ENCODE measurements around the gene MAP1LC3B.

The MAP1LC3B gene

DNA sequence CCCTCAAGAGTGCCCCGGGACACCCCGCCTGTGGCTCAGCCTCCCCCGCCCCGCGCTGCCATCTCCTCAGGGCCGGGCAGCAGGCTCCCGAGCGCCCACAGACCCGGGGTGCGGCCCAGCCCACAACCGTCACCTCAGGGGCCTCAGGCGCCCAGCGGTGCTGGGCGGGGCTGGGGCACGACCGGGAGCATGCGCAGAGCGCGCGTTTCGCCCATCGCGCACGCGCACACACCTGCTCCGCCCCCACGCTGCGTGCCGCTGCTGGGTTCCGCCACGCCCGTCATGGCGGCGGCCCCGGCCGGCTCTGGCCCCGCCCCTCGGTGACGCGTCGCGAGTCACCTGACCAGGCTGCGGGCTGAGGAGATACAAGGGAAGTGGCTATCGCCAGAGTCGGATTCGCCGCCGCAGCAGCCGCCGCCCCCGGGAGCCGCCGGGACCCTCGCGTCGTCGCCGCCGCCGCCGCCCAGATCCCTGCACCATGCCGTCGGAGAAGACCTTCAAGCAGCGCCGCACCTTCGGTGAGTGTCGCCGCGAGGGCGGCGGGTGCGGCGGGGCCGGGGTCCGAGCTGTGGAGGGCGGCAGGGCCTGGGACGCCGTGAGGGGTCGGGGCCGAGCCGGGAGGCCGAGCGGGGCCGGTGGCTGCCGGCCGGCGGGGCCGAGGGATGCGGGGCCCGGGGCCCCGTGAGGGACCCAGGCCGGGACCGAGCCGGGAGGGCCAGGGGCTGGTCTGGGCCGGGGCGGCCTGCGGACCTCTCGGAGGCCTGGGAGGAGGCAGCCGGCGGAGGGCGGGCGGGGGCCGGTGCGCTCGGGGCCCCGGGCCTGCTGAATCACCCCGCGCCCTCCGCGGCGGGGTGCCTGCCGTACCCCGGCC lies at the start of gene MAP1LC3B:
Gene MAP1LC3B (plus strand): TSS at position 387 of the 871 bp plus-strand sequence. CDS start 92 bp downstream, at position 479.
- DNase-seq = peak; percentile 95 to 99 (median 98)

DNA sequence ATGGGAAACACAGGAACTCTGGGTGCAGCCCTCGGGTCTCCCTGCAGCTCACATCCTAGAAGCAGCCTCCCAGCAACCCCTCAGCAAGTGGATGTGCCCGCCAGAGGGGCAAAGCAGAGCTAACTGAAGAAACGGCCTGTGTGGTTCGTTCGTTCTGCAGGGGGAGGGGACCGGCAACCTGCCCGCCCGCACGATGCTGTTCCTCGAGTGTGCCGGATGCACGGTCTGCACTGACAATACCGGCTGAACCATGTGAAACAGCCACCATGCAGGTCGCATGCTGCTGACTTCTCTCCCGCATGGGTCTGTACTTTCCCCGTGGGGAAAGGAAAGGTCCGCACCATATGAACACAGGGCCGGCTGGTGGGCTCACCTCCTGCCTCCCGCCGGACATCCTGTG lies 49.6 kb upstream of the MAP1LC3B start:
- DNase-seq = no peak

DNA sequence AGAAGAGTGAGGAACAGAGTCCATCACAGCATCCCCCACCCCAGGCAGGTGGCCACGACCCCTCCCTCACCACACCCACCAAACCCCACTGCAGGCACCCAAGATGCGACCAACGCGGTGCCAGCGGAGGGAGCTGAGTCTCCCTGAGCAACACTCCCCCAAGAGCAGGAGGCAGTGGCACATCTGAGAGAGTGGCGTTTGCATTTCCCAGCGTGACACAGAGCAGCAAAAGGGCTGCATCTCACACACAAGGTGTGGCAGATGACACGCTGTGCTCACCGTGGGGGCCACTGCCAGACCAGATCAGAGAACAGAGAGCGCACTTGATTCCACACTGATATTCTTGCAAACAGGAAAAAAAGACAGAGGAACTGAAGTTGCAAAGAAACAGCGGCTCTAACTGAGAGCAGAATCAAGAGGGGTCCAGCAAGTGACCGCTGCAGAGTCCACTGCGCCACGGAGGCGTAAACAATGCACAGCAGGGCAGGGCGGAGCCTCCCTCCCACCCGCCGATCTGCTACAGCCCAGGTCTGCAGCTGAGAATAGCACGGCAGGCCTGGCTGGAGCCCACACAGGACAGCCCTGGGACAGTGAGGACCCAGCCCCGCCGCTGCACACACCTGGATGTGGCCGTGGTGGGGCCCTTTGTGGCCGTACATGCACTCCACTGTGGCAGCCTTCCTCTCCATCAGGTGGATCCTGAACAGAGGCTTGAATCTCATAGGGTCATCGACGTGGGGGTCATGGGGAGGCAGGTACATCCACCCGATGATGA lies 49.0 kb upstream of the MAP1LC3B start:
- DNase-seq = no peak

DNA sequence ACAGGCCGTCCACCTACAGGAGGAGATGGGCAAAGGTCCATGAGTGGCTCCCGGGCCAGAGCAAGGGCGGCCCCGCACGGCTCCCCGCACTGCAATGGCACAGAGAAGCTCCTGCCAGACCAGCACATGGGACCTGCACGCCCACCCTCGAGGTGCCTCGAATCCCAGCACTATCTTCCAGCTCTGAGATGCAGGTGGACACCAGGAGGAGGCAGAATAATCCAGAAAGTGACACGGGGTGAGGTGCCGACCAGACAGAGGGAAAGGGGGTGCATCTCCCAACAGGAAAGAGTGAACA lies 48.4 kb upstream of the MAP1LC3B start:
- DNase-seq = no peak

DNA sequence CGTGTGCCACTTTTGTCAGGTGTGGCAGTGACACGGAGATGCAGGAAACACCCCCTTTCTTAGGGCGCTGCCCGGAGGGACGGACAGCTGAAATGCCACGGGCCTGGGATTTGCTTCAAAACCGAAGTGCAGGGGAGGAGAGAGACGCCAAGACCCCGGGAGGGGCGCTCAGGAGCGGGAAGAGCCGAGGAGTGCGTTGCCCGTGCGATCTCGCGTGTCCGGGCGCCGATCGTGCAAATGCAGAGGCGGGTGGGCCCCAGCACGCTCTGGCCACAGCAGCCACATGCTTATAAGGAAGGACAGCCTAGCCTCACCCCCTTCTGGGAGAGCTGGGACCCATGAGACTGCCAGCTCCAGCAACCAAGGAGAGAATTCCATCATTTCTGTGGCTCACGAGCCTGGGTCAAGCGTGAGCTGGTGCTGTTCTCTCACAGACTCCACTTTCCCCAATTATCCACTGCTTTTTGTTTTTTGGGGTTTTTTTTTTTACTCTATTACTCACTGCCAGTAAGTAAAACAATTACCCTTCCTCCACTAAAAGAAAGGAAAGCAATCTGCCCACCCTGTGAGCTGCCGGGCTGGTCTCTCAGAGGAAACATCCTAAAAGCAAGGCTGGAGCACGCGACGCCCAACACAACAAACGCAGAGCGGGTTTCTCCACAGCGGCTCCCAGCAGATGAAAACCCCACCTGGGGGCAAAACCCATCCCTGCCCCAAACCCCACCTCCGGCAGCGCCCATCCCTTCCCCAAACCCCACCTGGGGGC lies 47.8 kb upstream of the MAP1LC3B start:
- no peak for DNase-seq

DNA sequence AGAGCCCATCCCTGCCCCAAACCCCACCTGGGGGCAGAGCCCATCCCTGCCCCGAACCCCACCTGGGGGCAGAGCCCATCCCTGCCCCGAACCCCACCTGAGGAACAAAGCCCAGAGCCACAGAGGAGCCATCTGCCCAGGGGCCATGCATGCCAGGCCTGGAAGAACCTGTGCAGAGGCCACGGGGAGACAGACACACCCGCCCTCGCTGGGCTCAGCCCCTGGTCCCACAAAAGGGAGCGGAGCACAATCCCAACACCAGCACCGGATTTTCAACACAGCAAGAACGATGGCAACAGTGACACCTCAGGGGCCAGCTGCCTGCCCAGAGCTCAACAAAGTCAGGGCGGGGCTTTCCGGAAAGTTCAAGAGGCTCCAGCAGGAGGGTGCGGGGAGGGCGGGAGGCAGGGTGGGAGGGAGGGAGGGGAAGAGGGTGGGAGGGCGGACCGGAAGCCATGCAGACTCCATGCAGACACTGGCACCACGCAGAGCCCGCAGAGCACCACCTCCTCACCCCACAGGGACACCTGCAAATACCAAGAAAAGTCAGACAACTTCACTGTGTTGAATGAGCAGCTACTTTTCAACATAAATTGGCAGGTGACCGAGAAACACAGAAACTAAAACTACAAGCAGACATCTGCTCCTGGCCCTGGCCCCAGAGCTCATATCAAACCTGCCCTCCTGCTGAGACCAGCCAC lies 47.1 kb upstream of the MAP1LC3B start:
- DNase-seq = peak in 1 of 4 experiments; percentile 43

DNA sequence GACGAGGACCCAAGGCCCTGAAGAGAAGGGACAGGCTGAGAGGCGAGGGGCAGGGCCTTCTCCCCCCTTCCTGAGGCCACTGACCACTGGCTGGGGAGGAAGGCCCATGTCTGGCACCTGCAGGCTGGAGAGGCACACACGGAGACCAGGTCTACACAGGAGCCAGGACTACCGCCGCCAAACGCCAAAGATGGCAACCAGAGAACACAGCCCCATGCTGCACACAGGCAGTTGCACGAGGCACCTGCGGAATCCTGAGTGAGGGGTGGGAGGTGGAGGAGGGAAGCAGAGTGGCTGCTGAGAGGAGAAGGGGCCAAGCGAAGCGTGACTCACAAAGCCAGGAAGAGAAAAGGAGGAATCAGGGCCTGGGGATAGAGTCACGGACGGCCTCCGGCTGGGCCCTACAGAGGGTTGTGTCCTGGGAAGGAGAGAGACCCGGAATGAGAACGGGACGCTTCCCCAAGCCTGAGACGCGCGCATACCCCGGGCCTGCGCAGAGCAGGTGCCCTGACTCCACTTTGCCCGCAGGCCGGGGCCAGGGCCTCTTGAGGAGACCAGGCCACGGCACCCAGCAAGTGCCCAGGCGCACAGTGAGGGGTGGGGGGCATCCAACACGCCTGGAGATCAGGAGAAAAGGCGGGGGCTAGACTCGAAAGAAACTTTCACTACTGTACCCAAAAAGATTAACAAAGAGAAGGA lies 46.3 kb upstream of the MAP1LC3B start:
- DNase-seq = no peak

DNA sequence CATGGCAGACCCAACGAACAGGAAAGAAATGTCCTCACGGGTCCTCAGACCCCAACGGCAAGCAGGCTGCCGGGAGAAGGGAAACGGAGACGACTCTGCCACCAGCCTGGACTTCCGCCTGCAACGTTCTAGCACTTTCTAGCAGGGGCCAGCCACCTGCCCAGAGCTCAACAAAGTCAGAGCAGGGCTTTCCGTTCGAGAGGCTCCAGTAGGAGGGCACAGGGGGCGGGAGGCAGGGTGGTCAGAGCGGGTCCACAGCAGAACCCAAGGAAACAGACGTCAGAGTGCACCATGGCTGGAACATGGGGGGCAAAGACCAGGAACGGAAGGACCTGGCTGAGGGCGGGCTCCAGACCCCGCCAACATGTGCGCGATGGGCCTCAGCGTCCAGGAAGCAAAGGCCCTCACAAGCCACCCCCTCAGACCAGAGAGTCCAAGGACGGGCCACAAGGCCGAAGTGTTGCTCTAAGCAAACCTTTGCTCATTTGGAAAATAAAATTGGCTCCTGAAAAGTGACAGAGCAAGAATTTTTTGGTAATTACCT lies 45.5 kb upstream of the MAP1LC3B start:
- DNase-seq = no peak

DNA sequence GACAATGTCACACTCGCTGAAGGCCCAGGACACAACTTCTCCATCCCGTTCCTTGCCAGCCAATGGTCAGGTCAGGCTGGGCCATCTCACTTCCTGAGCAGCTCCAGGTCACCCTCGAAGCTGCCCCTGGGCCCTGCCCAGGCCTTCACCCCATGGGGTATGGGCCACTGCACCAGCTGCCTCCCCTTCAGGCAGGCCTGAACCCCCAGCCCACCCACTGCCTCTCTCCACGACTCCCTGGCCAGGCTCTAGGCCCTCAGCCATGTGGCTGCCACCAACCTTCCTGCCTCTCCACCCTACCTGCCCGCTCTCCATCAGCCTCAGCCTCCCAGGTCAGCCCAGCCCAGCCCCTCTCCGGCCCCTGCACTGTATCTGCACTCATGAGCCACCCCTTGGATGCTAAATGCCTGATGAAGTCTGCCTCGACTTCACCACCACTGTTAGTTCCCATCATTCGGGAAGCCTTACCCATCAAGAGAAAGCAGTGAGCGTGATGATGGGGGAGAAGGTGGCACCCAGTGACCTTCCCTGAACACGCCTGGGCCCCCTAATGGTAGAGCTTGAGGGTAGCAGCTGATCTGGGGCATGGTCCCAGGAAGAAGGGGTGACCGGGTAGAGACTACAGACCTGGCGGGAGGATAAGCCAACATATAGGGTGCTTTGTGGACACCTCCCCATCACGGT lies 44.1 kb upstream of the MAP1LC3B start:
- DNase-seq = no peak

DNA sequence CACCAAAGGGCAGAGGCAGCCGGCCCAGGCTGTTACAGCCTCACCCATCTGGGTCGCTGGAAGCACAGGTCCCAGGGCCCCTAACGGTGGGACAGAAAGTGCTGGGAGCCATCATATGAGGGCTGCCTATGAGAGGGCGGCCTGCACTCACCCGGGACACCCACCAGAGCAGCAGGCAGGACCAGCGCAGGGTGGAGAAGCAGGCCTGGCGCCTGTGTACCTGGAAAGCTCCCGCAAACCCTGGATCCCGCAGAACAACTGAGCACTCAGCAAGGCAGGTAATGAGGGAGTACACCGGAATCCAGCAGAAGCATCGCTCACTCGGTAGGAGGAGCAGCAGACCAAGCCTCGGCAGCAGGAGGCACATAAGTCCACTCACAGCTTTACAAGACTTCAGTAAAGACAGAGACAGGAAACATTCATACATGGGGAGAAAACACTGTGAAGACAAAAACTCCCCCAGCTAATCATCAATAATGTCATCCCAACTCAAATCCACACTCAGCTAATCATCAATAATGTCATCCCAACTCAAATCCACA lies 43.4 kb upstream of the MAP1LC3B start:
- no peak for DNase-seq

DNA sequence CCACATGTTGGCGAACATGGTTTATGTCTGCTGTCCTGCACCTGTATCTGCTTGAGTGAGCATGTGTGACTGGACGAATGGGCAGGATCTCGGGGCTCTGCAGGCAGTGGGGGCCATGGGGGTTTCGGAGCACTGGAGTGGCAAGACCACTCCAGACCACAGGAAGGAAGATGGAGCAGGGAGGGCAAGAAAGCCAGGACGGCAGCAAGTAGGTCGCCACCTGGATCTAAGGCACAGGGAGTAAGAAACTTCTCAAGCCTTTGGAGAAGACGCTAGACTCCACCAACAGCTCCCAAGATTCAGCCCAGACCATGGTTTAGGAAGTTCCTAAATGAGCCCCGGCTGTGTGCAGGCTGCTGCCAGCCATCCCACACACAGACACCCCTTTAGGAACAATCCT lies 42.1 kb upstream of the MAP1LC3B start:
- no peak for DNase-seq

DNA sequence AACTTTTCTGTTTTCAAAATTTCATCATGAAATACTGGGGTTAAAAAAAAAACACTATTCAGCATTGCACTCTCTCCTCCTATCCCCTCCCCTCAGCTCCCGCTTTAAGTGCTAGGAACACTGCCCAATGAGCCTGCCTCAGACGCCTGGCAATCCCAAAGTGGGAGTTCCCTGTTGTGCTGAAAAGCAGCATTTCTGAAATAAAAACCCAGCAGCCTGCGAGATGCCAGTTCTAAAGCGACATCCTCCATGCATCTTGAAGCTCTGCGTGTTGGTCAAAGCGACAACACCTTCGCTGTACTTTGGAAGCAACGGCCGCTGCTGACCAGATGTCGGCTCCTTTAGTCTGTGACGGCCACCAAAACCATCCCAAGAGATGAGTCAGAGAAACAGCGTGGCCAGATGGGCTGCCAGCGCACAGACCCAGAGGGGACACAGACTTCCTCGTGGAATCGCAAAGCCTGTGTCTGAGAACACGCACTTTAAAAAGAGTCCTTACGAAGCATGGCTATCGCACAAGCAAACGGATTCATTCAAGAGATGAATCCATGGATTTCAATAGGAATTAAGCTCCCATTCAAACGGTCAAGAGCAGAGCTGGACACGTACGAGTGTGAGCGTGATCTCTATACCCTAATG lies 41.3 kb upstream of the MAP1LC3B start:
- no peak for DNase-seq

DNA sequence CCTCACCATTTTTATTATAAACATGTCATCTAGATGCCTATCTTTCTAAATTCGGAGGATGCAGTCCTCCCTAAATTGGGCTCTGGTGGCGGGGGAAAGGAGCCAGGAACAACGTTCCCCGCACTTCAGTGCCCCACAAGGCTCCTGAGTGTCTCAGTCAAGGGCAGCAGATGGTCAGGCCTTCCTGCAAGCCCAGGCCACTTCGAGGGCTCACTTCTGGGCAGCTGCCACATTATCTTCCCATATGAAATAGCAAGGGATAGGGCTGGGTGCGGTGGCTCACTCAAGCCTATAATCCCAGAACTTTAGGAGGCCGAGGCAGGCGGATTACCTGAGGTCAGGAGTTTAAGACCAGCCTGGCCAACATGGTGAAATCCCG lies 40.8 kb upstream of the MAP1LC3B start:
- no peak for DNase-seq

DNA sequence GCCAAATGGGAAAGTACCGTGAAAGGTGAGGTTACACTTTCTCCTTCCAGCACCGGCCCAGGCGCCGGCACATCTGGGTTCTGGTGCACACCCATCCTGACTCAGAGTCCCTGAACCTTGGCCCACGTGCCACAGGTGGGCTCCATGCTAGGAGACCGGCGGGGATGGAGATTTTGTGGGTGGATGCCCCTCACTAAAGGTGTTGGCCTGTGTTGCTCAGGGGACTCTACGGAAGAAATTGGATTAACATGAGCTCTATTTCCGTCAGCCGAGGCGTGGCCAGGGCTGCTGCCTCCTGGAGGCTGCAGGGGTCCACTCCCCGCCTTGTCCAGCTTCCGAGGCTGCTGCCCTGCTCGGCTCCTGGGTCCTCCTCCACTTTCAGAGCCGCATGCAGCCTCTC lies 39.3 kb upstream of the MAP1LC3B start:
- DNase-seq = no peak

DNA sequence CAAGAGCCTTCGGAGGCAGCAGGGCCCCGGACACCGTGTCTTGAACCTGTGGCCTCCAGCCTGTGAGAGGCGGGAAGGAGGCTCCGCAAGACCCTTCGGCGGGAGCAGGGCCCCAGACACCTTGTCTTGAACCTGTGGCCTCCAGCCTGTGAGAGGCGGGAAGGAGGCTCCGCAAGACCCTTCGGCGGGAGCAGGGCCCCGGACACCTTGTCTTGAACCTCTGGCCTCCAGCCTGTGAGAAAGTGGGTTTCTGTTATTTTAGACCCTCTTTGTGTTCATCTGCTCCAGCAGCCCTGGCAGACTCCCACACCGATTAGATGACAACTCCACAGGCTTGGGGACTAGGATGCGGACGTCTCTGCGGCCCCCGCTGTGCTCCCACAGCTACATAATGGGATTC lies 38.5 kb upstream of the MAP1LC3B start:
- DNase-seq = no peak

DNA sequence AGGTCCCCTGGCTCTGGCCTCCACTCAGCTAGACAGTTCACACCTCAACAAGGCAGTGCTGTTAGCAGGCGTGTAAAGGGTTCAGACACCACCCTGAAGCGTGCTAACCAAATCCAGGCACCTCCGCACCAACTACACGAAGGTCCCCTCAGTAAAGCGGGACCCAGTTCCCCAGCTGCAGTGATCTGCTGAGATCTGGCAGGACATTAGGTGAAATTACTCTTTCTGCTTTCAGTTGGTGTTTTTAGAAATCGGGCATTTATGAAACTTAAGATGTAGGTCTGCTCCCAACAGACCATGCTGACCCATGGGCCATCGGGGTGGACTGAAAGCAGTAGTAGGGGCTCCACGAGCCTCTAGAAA lies 35.7 kb upstream of the MAP1LC3B start:
- no peak for DNase-seq

DNA sequence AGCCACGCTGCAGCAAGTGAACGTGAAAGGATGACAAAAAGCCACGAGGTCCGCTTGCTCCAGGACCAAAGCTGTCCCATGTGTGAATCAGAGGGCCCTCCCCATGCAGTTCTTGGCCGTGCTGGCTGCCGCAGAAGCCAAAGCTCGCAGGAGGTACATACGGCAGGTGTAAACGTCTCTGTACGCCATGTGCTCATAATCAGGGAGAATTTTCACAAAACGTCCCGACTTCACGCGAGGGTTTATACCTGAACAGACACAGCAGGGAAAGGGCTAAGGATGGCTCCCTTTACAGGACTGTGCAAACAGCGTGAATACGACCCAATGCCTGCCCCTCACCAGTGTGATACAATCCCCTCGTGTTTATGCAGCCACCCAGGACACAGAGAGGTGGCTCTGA lies 33.9 kb upstream of the MAP1LC3B start:
- no peak for DNase-seq

DNA sequence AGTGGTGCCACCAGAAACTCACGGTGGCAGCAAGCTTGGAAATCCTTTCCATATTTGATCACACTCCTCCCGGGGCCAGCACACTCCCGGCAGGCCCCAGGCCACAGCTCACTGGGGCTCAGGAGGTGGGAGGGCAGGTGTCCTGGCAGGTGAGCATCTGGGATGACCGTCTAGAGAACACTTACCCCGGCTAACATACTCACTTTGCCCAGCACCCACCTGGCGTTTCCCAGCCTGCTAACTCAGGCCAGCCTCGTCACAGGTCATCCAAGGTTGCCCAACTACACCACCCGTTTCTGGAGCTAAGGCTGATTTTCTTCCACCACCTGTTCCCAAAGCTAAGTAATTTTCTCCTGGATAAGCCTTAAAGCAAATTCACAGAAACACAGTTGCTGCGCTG lies 33.4 kb upstream of the MAP1LC3B start:
- DNase-seq = no peak

DNA sequence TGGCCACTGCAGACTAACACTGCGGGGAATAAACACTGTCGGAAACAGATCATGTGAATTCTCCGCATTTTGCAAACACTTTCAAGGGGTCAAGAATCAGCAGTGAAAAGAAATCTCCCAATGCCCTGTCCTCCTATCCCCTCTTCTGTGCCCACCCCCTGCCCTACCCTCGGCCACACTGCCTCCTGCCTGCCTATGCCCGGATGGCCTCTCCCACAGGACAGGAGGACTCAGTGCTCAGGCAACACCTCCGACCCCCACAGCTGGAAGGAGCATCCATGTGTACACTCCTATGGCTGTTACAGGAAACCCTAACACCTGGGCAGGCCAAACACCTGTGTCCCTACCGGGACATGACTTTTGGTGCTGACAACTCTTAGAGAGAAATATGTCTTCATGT lies 33.0 kb upstream of the MAP1LC3B start:
- no peak for DNase-seq

DNA sequence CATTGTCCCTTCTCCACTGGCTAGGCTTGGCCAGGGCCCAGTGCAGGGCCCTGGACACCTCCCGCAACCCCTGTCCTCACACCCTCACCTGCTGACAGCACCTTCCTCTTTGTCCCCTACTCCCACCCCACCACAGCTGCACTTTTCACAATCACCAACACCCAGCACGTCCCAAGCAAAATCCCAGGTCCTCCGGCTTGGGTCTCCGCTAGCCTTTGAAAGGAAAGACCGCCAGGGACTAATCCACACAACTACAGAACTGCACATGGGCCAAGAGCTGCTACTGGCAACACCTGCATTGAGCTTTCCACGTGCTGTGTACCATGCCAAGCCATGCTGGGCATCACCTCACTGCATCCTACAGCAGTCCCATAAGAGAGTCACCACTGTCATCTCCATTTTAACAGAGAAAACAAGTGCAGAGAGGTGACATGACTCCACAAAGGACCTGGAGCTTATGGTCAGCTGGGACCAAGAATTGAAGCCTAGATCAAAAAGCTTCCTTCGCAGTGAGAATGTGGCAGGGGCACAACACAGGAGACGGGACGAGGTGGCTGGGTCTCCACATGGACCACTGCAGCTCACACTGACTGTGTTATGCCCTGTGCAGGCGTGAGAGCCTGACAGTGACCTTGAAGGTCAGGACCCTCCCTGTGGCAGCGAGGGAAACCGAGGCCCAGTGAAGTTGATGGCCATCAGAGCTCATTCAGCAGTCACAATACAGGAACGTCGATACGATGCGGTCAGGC lies 31.1 kb upstream of the MAP1LC3B start:
- no peak for DNase-seq

Data from activated naive CD4-positive, alpha-beta T cell (primary cell).